Activated CD8-positive, alpha-beta T cell treated with anti-CD3 and anti-CD28 coated beads, Interleukin-2, amount 10 ng/mL, durations not matched to agents 7 days and 5 days (primary cell): ENCODE measurements around the gene CTDP1. TPM values are rescaled to one million over a fixed set of nuclear protein-coding genes. Genes with fewer than 3 reads are reported as not detected.

Experiments used
- ATAC-seq: fragments of 150-1000 bp; cut with Tn5 transposase; one replicate; pipeline ENCODE4 v1.10.0; 2021; ENCODE audit warnings: moderate library complexity
- CTCF ChIA-PET: fragments of 350-600 bp; sonication (Branson Sonifier 250); formaldehyde crosslinking; loops from one replicate; lab custom pipeline; 2021; ENCODE audit warnings: antibody characterized with exemption; lab: Charles Lee
- POLR2A ChIA-PET: fragments of 350-600 bp; sonication (Branson Sonifier 250); formaldehyde crosslinking; loops from one replicate; lab custom pipeline; 2021; ENCODE audit warnings: antibody characterized with exemption; lab: Charles Lee
- DNase-seq: peaks from one replicate; pipeline ENCODE4 v3.0.0-alpha.2; 2020
- H3K27ac Mint-ChIP-seq: one replicate; pipeline ENCODE4 v1.8.0; 2021; ENCODE audit warnings: mild to moderate bottlenecking, mixed read lengths
- H3K27me3 Mint-ChIP-seq: one replicate; pipeline ENCODE4 v1.8.0; 2021; ENCODE audit warnings: low read depth, mixed read lengths
- H3K36me3 Mint-ChIP-seq: one replicate; pipeline ENCODE4 v1.8.0; 2021; ENCODE audit warnings: low read depth, mixed read lengths
- H3K4me1 Mint-ChIP-seq: one replicate; pipeline ENCODE4 v1.8.0; 2021; ENCODE audit warnings: low read depth, mixed read lengths
- H3K4me3 Mint-ChIP-seq: one replicate; pipeline ENCODE4 v1.8.0; 2021; ENCODE audit warnings: mild to moderate bottlenecking, mixed read lengths
- H3K9me3 Mint-ChIP-seq: one replicate; pipeline ENCODE4 v1.8.0; 2022; ENCODE audit warnings: mixed read lengths; ENCODE audit not compliant: insufficient read depth
- total RNA-seq, 2 experiments: library from RNA; stranded (reverse); gene quantifications; one replicate each; pipeline ENCODE4 v1.2.3, GENCODE V29; 2021

Gene CTDP1
- total RNA-seq, 2 experiments from 2014 or later = 35.5 to 36.8 TPM

DNA sequence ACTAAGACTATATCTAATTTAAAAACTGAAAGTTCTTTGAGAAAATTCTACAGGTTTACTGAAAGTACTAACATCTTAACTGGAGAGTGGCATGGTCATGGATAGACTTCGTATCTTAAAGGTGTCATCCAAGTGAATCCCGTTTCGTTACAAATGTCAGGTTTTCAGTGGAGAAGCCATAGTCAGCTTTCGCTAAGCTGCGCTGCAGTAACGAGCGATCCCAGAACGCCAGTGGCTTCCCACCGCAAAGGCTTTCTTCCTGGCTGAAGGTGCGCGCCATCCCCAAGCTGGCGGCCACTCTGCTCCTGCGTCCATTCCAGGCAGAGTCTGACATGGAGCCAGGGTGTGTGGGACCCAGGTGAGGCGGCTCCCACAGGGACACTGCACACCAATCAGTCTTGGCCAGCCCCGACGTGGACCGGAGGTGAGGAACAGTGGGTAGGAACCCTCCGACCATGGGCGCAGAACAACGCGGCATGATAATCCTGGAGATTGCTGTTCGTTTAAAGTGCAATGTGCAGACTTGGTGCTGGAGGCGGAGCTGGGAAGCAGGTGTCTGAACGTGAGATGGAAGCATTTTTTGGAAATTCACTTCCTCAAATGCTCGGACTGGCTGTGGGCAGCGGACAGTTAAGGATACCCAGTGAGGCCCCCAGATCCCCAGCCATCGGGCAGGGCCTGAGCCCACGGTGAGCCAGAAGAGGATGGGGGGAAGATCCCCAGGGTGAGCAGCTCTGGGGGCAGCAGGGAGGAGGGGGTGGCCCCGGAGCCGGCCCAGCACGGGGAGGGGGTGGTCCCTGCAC, 90.3 kb downstream of the CTDP1 start:
- peaks cover 7% of the 10 kb centered on the region for H3K27me3 Mint-ChIP-seq
- no peaks in the 10 kb centered on the region for H3K36me3 Mint-ChIP-seq
- H3K4me1 Mint-ChIP-seq = no peaks in the 10 kb centered on the region
- POLR2A ChIA-PET = no interaction called here
- no peak overlapping the region for H3K27ac Mint-ChIP-seq
- ATAC-seq (no peak), DNase-seq (no peak)
- peaks cover 2% of the 10 kb centered on the region for H3K9me3 Mint-ChIP-seq
- no peak overlapping the region for H3K4me3 Mint-ChIP-seq
- CTCF ChIA-PET = no interaction called here

DNA sequence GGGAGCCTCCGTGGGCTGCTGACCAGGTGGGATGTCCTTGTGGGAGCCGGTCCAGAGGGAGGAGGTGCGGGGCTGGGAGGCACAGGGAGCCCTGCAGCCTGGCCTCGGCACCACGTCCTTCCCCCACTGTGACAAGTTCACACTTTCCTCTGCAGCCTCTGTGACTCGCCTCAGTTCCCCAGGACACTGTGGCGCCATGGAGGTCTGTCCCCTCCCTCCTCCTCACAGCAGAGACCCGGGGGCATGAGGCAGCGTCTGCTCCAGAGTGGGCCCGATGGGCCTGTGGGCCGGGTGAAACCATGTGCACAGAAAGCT, 90.9 kb downstream of the CTDP1 start:
- no peak overlapping the region for H3K4me3 Mint-ChIP-seq
- ATAC-seq = no peak
- H3K27me3 Mint-ChIP-seq = peaks cover 7% of the 10 kb centered on the region
- no peak overlapping the region for H3K27ac Mint-ChIP-seq
- no peaks in the 10 kb centered on the region for H3K4me1 Mint-ChIP-seq
- no peak for DNase-seq
- no peaks in the 10 kb centered on the region for H3K36me3 Mint-ChIP-seq
- ChIA-PET CTCF (no interaction called here), POLR2A (no interaction called here)
- H3K9me3 Mint-ChIP-seq = peaks cover 2% of the 10 kb centered on the region

DNA sequence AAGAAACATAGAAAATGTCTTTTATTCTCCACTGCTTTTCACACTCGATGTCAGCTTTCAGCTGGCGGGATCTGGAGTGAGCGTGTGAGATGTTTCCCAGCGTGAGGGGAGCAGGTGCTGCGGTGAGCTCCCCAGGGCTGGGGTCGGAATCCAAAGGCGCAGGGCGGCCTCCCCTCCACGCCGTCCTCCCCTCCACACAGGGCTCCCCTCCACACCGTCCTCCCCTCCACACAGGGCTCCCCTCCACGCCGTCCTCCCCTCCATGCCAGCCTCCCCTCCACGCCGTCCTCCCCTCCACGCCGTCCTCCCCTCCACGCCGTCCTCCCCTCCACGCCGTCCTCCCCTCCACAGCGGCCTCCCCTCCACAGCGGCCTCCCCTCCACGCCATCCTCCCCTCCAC, 91.2 kb downstream of the CTDP1 start:
- H3K4me3 Mint-ChIP-seq = no peak overlapping the region
- ATAC-seq (no peak), DNase-seq (no peak)
- peaks cover 7% of the 10 kb centered on the region for H3K27me3 Mint-ChIP-seq
- CTCF ChIA-PET = no interaction called here
- H3K4me1 Mint-ChIP-seq = no peaks in the 10 kb centered on the region
- H3K9me3 Mint-ChIP-seq = peaks cover 2% of the 10 kb centered on the region
- POLR2A ChIA-PET = no interaction called here
- H3K36me3 Mint-ChIP-seq = no peaks in the 10 kb centered on the region
- H3K27ac Mint-ChIP-seq = no peak overlapping the region

DNA sequence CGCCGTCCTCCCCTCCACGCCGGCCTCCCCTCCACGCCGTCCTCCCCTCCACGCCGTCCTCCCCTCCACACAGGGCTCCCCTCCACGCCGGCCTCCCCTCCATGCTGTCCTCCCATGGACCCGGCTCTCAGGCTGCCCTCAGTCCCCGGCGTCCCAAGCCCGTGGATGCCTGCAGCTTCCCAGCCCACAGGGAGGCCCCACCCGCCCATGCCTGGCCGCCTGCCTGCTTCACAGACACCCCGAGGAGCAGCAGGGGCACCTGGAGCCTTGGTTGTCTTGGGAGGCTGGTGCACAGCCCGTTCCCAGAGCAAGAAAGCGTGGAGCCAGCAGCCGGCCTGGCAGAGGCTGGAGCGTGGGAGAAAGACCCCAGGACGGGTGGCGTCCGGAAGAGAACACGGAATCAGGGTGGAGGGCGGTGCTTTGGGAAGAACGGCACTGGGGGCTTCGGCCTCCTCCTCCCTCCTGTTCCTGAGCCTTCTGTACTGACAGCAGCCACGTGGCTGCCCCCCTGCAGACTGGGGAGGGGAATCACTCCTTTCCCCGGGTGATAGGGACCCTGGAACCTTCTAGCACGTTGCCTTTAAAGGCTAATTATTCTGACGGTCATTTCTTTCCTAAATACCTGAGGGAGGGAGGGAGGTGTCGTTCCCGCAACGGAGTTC, 92.0 kb downstream of the CTDP1 start:
- H3K36me3 Mint-ChIP-seq = no peaks in the 10 kb centered on the region
- H3K9me3 Mint-ChIP-seq = peaks cover 2% of the 10 kb centered on the region
- CTCF ChIA-PET = no interaction called here
- no peak overlapping the region for H3K4me3 Mint-ChIP-seq
- no peaks in the 10 kb centered on the region for H3K4me1 Mint-ChIP-seq
- no peak overlapping the region for H3K27ac Mint-ChIP-seq
- POLR2A ChIA-PET = no interaction called here
- DNase-seq (no peak), ATAC-seq (no peak)
- peaks cover 7% of the 10 kb centered on the region for H3K27me3 Mint-ChIP-seq

DNA sequence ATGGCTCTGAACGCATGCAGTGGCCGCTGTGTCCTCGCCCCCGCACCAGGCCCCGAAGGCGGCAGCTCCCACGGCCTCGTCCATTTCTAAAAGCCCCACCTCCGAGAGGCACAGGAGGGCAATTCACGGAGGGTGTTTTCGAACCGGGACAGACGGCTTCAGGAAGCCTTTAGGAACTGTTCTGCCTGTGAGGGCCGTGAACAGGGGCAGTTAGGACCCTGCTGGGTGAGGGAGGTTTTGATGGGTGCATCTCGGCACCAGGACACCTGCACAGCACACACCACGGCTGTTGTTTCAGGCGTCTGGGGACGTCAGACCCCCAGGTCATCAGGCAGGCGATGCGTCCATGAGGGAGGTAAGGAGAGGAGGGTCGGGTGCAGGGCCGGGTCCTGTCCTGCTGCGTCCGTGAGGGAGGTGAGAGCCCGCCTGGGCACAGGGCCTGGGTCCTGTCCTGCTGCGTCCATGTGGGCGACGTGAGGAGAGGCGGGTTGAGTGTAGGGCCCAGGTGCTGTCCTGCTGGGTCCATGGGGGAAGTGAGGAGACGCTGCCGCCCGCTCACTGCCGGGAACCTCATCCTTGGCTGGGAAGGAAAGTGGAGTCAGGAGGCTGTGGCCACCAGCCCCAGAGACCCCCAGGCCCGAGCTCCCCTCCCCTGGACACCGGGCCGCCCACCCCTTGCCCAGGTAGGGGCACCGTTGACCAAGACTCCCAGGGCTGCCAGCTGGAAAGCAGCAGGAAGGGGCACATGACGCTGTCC, 92.7 kb downstream of the CTDP1 start:
- DNase-seq (no peak), ATAC-seq (no peak)
- H3K4me3 Mint-ChIP-seq = no peak overlapping the region
- ChIA-PET POLR2A (no interaction called here), CTCF (no interaction called here)
- H3K27ac Mint-ChIP-seq = no peak overlapping the region
- H3K36me3 Mint-ChIP-seq = no peaks in the 10 kb centered on the region
- peaks cover 2% of the 10 kb centered on the region for H3K9me3 Mint-ChIP-seq
- peaks cover 5% of the 10 kb centered on the region for H3K27me3 Mint-ChIP-seq
- H3K4me1 Mint-ChIP-seq = no peaks in the 10 kb centered on the region

DNA sequence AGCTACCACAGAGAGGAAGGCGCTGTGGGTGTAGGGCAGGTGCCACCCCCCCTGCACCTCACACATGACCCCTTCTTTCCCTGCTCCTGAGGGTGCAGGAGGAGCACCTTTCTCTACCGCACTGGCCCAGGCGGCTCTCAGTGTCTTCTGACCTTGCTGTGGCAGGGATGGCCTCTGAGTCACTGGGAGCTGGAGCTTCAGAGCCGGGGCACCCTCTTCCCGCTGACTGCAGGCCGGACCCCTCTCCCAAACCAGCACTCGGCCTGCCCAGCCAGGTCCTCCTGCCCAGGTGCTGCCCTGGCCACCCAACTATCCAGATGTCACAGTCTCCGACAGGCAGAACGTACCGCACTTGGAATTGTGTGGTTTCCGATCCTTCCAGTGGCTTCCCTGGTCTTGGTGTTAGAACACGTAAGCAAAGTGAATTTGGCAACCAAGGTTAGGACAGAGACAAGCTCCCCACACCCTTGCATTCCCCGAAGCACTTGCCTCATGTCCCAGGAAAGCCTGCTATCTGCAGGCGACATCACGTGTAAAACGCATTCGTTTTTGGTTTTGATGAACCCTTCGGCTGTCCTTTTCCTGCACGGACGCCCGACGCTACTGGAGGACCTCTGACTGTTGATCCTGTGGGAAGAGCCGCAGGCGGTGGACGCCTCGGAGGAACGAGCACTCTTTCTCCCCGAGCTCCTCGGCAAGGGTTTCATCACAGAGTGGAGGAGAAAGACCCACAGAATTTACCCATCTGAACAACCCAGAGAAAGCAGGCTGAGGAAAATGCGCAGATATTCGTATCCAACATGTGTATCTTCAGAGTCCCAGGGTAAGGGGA, 93.5 kb downstream of the CTDP1 start:
- H3K27me3 Mint-ChIP-seq = no peaks in the 10 kb centered on the region
- no peaks in the 10 kb centered on the region for H3K4me1 Mint-ChIP-seq
- H3K27ac Mint-ChIP-seq = no peak overlapping the region
- H3K9me3 Mint-ChIP-seq = peaks cover 2% of the 10 kb centered on the region
- no peak for DNase-seq
- ATAC-seq = no peak
- H3K36me3 Mint-ChIP-seq = no peaks in the 10 kb centered on the region
- H3K4me3 Mint-ChIP-seq = no peak overlapping the region
- ChIA-PET POLR2A (no interaction called here), CTCF (no interaction called here)

DNA sequence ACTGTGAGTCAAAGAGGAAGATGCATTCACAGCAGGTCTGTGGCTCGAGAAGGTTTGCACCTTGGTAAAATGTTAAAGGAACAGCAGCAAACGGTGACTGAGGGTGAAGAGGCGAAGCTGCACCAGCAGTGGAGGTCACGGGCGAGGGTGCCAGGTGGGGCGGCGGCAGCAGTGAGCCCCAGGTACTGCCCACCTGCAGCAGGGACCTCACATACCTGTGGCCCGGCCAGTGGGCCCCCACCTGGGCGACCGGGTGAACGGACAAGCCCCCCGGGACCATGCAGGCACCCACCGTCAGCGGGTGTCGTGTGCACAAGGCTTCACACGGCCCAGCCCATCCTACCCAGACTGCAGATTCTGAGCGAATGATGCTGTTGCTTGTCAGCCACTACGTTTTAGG, 94.5 kb downstream of the CTDP1 start:
- DNase-seq (no peak), ATAC-seq (no peak)
- CTCF ChIA-PET = no interaction called here
- Mint-ChIP-seq H3K4me3 (no peak overlapping the region), H3K9me3 (no peaks in the 10 kb centered on the region), H3K27ac (no peak overlapping the region), H3K27me3 (no peaks in the 10 kb centered on the region), H3K36me3 (no peaks in the 10 kb centered on the region), H3K4me1 (no peaks in the 10 kb centered on the region)
- POLR2A ChIA-PET = no interaction called here

DNA sequence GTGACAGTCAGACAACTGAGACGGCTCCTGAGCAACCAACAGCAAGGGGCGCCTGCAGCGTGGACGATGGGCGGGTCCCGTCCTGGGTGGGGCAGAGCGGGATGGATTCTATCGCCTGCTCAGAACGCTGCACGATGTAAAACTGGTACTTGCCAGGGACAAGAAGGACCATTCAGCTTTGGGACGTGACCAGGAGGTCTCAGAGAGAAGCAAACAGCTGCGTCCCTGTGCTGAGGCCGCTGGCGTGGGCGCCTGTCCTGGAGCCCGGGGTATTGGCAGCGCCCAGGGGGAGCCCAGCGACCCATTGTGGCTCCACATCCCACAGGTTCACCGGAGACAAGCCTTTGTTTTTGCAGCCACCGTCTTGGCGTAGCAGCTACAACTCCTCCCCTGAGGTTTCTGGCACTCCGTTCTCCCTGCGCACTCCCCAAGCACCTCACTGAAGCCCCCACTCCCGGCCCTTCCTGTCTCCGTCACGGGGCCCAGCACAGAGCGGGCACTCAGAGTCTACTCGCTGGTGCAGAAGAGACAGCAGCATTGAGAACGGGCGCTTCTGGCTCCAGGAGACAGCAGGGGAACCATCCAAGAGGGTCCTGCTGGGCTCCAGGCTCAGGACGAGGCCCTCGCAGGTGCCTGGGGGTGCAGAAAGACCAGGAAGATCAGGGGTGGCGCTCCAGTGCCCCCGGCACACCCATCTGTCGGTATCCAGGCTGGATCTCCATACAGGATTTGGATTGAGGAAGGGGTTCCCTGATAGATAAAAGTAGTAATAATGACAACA, 96.0 kb downstream of the CTDP1 start:
- POLR2A ChIA-PET = no interaction called here

DNA sequence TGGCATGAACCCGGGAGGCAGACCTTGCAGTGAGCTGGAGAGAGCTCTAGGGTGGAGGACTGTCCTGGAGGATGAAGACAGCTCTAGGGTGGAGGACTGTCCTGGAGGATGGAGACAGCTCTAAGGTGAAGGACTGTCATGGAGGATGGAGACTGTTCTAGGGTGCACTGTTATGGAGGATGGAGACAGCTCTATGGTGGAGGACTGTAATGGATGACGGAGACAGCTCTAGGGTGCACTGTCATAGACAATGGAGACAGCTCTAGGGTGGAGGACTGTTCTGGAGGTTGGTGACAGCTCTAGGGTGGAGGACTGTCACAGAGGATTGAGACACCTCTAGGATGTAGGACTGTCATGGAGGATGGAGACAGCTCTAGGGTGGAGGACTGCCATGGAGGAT, 97.1 kb downstream of the CTDP1 start:
- Mint-ChIP-seq H3K4me1 (no peaks in the 10 kb centered on the region), H3K27ac (no peak overlapping the region), H3K36me3 (no peaks in the 10 kb centered on the region), H3K27me3 (no peaks in the 10 kb centered on the region), H3K9me3 (no peaks in the 10 kb centered on the region), H3K4me3 (no peak overlapping the region)
- CTCF ChIA-PET = no interaction called here
- POLR2A ChIA-PET = no interaction called here
- DNase-seq (no peak), ATAC-seq (no peak)

More for the DNA sequence above, 96.0 kb downstream of the CTDP1 start:
- H3K9me3 Mint-ChIP-seq = no peaks in the 10 kb centered on the region
- CTCF ChIA-PET = no interaction called here
- H3K27me3 Mint-ChIP-seq = no peaks in the 10 kb centered on the region
- H3K4me1 Mint-ChIP-seq = no peaks in the 10 kb centered on the region
- ATAC-seq (no peak), DNase-seq (no peak)
- no peak overlapping the region for H3K27ac Mint-ChIP-seq
- H3K36me3 Mint-ChIP-seq = no peaks in the 10 kb centered on the region
- no peak overlapping the region for H3K4me3 Mint-ChIP-seq

DNA sequence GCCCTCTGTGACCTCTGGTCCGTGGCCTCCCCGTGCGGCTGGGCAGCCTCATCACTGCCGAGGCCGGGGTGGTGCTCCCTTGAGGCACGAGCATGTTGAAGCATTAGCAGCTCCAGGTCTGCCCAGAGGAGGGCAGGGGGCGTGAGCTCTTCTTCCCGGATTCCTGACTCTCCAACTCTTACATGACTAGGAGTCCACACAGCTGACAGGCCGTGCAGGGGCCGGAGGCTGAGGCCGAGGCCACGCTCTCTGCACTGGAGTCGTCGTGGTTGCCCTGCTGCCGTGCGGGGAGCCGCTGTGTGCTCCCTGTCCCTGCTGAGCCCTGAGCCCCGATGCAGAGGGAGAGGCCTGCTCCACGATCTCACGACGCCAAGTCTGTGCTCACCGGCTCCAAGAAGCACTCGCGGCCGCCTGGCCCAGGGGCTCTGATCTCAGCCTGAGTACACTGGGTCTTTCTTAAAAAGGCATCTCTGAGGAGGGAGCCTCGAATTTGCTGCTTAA, 98.7 kb downstream of the CTDP1 start:
- no peaks in the 10 kb centered on the region for H3K27me3 Mint-ChIP-seq
- no peak for DNase-seq

DNA sequence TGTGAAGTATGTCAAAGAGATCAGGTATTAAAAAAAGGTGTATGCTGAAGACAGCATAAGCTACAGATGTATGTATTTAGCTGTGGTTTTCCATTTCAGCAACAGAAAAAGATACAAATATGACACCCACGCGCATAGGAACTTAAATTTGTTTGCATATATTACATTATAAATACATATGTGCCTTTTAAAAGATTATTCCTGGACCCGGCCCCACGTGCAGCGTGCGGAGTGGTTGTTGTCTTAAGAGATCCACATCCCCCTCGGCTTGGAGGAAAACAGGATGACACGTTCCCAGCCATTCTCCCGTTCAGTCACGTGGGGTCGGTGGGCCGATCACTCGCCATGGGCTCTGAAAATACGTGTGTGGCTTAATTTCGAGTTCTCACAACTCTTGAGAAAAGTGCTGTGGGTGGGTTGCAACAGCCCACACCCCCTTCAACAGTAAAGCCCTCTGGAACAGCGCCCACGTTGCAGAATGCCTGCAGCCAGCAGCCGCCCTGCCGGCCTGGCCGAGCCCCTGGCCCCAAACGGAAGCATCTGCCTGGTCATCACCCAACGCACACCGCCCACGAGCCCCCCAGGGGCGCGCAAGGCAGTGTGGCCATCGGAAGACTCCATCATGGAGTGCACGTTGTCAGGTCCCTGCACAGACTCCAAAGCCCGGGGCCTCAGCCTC, 99.6 kb downstream of the CTDP1 start:
- Mint-ChIP-seq H3K27me3 (no peaks in the 10 kb centered on the region), H3K4me3 (no peak overlapping the region), H3K4me1 (no peaks in the 10 kb centered on the region), H3K36me3 (no peaks in the 10 kb centered on the region), H3K27ac (no peak overlapping the region), H3K9me3 (no peaks in the 10 kb centered on the region)
- ATAC-seq = no peak
- no peak for DNase-seq
- ChIA-PET POLR2A (no interaction called here), CTCF (no interaction called here)

More for the DNA sequence above, 98.7 kb downstream of the CTDP1 start:
- H3K27ac Mint-ChIP-seq = no peak overlapping the region
- no peaks in the 10 kb centered on the region for H3K4me1 Mint-ChIP-seq
- CTCF ChIA-PET = no interaction called here
- ATAC-seq = no peak
- POLR2A ChIA-PET = no interaction called here
- H3K9me3 Mint-ChIP-seq = no peaks in the 10 kb centered on the region
- no peak overlapping the region for H3K4me3 Mint-ChIP-seq
- H3K36me3 Mint-ChIP-seq = no peaks in the 10 kb centered on the region
